Smooth muscle cell (in vitro differentiated cells): Measurements from ENCODE around the gene KLHL9. TPM values are rescaled to one million over a fixed set of nuclear protein-coding genes. Genes with fewer than 3 reads are reported as not detected.

Source experiments
- DNase-seq: peaks from one replicate; lab custom pipeline; 2025; ENCODE audit not compliant: unreplicated experiment; lab: John Stamatoyannopoulos, UW
- H2AFZ ChIP-seq: fragments of 200-600 bp; sonication (generic); 2 replicates; pipeline ENCODE4 v1.6.0; 2016; ENCODE audit warnings: antibody characterized with exemption, low read depth, mild to moderate bottlenecking
- H3F3A ChIP-seq: fragments of 200-600 bp; sonication (generic); 2 replicates; pipeline ENCODE4 v1.6.0; 2017; ENCODE audit warnings: antibody characterized with exemption, low read depth
- H3K27ac ChIP-seq: fragments of 200-600 bp; sonication (generic); 2 replicates; pipeline ENCODE4 v1.5.1; 2016; ENCODE audit warnings: low read depth, mild to moderate bottlenecking
- H3K27me3 ChIP-seq: fragments of 200-600 bp; sonication (generic); 2 replicates; pipeline ENCODE4 v1.6.1; 2016; ENCODE audit warnings: low read depth, mild to moderate bottlenecking
- H3K36me3 ChIP-seq: fragments of 200-600 bp; sonication (generic); 2 replicates; pipeline ENCODE4 v1.5.1; 2016; ENCODE audit warnings: low read depth
- H3K4me1 ChIP-seq: fragments of 200-600 bp; sonication (generic); 2 replicates; pipeline ENCODE4 v1.5.1; 2016; ENCODE audit warnings: low read depth
- H3K4me2 ChIP-seq: fragments of 200-600 bp; sonication (generic); 2 replicates; pipeline ENCODE4 v1.6.0; 2016; ENCODE audit warnings: mild to moderate bottlenecking
- H3K4me3 ChIP-seq: fragments of 200-600 bp; sonication (generic); 2 replicates; pipeline ENCODE4 v1.5.1; 2016; ENCODE audit warnings: mild to moderate bottlenecking
- H3K79me2 ChIP-seq: fragments of 200-600 bp; sonication (generic); 2 replicates; pipeline ENCODE4 v1.6.0; 2016; ENCODE audit warnings: low read depth, mild to moderate bottlenecking
- H3K9ac ChIP-seq: fragments of 200-600 bp; sonication (generic); 2 replicates; pipeline ENCODE4 v1.6.0; 2016; ENCODE audit warnings: low read depth
- H3K9me3 ChIP-seq: fragments of 200-600 bp; sonication (generic); replicated peaks from 2 replicates; pipeline ENCODE4 v1.5.1; 2016; ENCODE audit warnings: low read depth
- H4K20me1 ChIP-seq: fragments of 200-600 bp; sonication (generic); 2 replicates; pipeline ENCODE4 v1.6.0; 2016; ENCODE audit warnings: low read depth
- WGBS: methylation state at CpG from one replicate; pipeline ENCODE4 v1.1.7; 2016; ENCODE audit warnings: low lambda C conversion rate; 5-methylcytosine and 5-hydroxymethylcytosine counted together
- polyA plus RNA-seq: library from polyadenylated mRNA; unstranded; fragments of >200 nt; fragmentation: Nextera tagmentation; extraction: Ambion mirVana; gene quantifications from 2 replicates; pipeline ENCODE4 v1.2.1, GENCODE V29; 2016
- total RNA-seq: library from RNA; depleted of rRNA; stranded (reverse); fragments of >200 nt; gene quantifications from 2 replicates; pipeline ENCODE4 v1.2.3, GENCODE V29; 2014
- TF ChIP-seq, protein P1 (sequence below): fragments of 200-600 bp; sonication (generic); IDR thresholded peaks from 2 replicates; pipeline ENCODE4 v1.5.1; 2017; ENCODE audit warnings: borderline replicate concordance, mild to moderate bottlenecking, antibody characterized with exemption; ENCODE audit not compliant: insufficient read depth, poor library complexity, severe bottlenecking

KLHL9 gene
- total and polyA plus RNA-seq, 2 experiments from 2014 or later = 17.4 to 37.1 TPM

DNA sequence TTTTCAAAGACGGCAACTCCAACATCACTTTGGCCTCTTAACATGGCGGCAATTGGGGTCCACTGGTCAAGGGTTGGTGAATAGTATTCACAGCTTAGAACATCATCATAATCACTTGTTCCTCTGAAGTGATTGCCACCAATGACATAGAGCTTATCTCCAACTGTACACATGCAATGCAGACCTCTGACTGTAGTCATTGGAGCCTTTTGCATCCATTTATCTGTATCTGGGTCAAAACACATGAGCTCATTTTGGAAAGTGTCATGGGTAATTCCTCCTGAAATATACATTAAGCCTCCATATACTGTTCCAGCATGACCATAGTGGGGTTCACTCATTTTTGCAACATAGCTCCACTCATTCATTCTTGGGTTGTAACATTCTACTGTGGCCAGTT is 2.0 kb downstream of the KLHL9 start:
- peaks cover 60% of the 10 kb centered on the region for H4K20me1 ChIP-seq
- H3K36me3 ChIP-seq = no peaks in the 10 kb centered on the region
- peaks cover 38% of the 10 kb centered on the region for H3K4me1 ChIP-seq
- H3F3A ChIP-seq = no peaks in the 10 kb centered on the region
- H3K9ac ChIP-seq = no peak overlapping the region
- DNase-seq = no peak
- TF ChIP-seq, protein P1, sequence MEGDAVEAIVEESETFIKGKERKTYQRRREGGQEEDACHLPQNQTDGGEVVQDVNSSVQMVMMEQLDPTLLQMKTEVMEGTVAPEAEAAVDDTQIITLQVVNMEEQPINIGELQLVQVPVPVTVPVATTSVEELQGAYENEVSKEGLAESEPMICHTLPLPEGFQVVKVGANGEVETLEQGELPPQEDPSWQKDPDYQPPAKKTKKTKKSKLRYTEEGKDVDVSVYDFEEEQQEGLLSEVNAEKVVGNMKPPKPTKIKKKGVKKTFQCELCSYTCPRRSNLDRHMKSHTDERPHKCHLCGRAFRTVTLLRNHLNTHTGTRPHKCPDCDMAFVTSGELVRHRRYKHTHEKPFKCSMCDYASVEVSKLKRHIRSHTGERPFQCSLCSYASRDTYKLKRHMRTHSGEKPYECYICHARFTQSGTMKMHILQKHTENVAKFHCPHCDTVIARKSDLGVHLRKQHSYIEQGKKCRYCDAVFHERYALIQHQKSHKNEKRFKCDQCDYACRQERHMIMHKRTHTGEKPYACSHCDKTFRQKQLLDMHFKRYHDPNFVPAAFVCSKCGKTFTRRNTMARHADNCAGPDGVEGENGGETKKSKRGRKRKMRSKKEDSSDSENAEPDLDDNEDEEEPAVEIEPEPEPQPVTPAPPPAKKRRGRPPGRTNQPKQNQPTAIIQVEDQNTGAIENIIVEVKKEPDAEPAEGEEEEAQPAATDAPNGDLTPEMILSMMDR = no peak
- no peaks in the 10 kb centered on the region for H3K9me3 ChIP-seq
- peaks cover 74% of the 10 kb centered on the region for H3K79me2 ChIP-seq
- no peak overlapping the region for H2AFZ ChIP-seq
- peak overlapping the region; percentile 90 for H3K4me2 ChIP-seq
- H3K4me3 ChIP-seq = peak overlapping the region; percentile 67
- H3K27me3 ChIP-seq = no peaks in the 10 kb centered on the region
- WGBS = 98% methylated on average over 2 of the region's 2 CpGs
- no peak overlapping the region for H3K27ac ChIP-seq

GRCh38 chr9:21331676-21332402 is 3.4 kb downstream of the KLHL9 start:
- H3K4me3 ChIP-seq = peak overlapping the region; percentile 24
- WGBS = 74% methylated on average over 5 of the region's 5 CpGs
- H3K27me3 ChIP-seq = no peaks in the 10 kb centered on the region
- no peaks in the 10 kb centered on the region for H3K9me3 ChIP-seq
- no peak overlapping the region for H3K27ac ChIP-seq
- H3K4me1 ChIP-seq = peaks cover 38% of the 10 kb centered on the region
- peaks cover 73% of the 10 kb centered on the region for H4K20me1 ChIP-seq
- H2AFZ ChIP-seq = no peak overlapping the region
- TF ChIP-seq, protein P1 = no peak
- DNase-seq = no peak
- H3K4me2 ChIP-seq = peak overlapping the region; percentile 90
- H3K79me2 ChIP-seq = peaks cover 86% of the 10 kb centered on the region
- no peak overlapping the region for H3K9ac ChIP-seq
- H3F3A ChIP-seq = peaks cover 7% of the 10 kb centered on the region
- H3K36me3 ChIP-seq = no peaks in the 10 kb centered on the region

- no peak overlapping the region for H2AFZ ChIP-seq
- peaks cover 7% of the 10 kb centered on the region for H3K4me1 ChIP-seq
- H4K20me1 ChIP-seq = peaks cover 85% of the 10 kb centered on the region
- H3K27ac ChIP-seq = no peak overlapping the region
- TF ChIP-seq, protein P1 = peak; percentile 64
- H3F3A ChIP-seq = peaks cover 7% of the 10 kb centered on the region
- 50% methylated on average over 2 of the region's 2 CpGs for WGBS
- H3K27me3 ChIP-seq = no peaks in the 10 kb centered on the region
- peaks cover 56% of the 10 kb centered on the region for H3K79me2 ChIP-seq
- H3K9me3 ChIP-seq = no peaks in the 10 kb centered on the region
- H3K4me3 ChIP-seq = no peak overlapping the region
- no peaks in the 10 kb centered on the region for H3K36me3 ChIP-seq
- no peak overlapping the region for H3K4me2 ChIP-seq
- H3K9ac ChIP-seq = no peak overlapping the region
- no peak for DNase-seq
These were observed 8.6 kb downstream of the KLHL9 start for GRCh38 chr9:21326526-21327139.

GRCh38 chr9:21324047-21324446 is 11.2 kb downstream of the KLHL9 start:
- H4K20me1 ChIP-seq = peaks cover 59% of the 10 kb centered on the region
- no peak overlapping the region for H3K4me3 ChIP-seq
- no peaks in the 10 kb centered on the region for H3K9me3 ChIP-seq
- no peak overlapping the region for H3K4me2 ChIP-seq
- H3K4me1 ChIP-seq = no peaks in the 10 kb centered on the region
- no peak overlapping the region for H3K9ac ChIP-seq
- no peak for DNase-seq
- no peaks in the 10 kb centered on the region for H3K27me3 ChIP-seq
- H2AFZ ChIP-seq = no peak overlapping the region
- no peaks in the 10 kb centered on the region for H3K36me3 ChIP-seq
- TF ChIP-seq, protein P1 = no peak
- peaks cover 7% of the 10 kb centered on the region for H3F3A ChIP-seq
- no peak overlapping the region for H3K27ac ChIP-seq
- H3K79me2 ChIP-seq = peaks cover 30% of the 10 kb centered on the region
- 91% methylated on average over 4 of the region's 4 CpGs for whole genome bisulfite sequencing
